SJCRH30 (cell line): Measurements from ENCODE around the gene RWDD3. TPM values are rescaled to one million over a fixed set of nuclear protein-coding genes. Genes with fewer than 3 reads are reported as not detected.

Experiments
- DNase-seq, 2 experiments: peaks; one replicate each; pipeline ENCODE4 v3.0.0-alpha.2; 2015 to 2020
- H3K27ac ChIP-seq: fragments of 250-450 bp; sonication (Bioruptor Pico); 2 replicates; pipeline ENCODE4 v1.5.1; 2020; ENCODE audit warnings: mild to moderate bottlenecking, moderate library complexity
- H3K27me3 ChIP-seq: fragments of 250-450 bp; sonication (Bioruptor Pico); 2 replicates; pipeline ENCODE4 v1.5.1; 2020; ENCODE audit warnings: mild to moderate bottlenecking, moderate library complexity
- H3K36me3 ChIP-seq: fragments of 250-450 bp; sonication (Bioruptor Pico); 2 replicates; pipeline ENCODE4 v1.5.1; 2020; ENCODE audit warnings: mild to moderate bottlenecking, moderate library complexity
- H3K4me1 ChIP-seq: fragments of 250-450 bp; sonication (Bioruptor Pico); 2 replicates; pipeline ENCODE4 v1.5.1; 2020; ENCODE audit warnings: mild to moderate bottlenecking, moderate library complexity
- H3K4me3 ChIP-seq: fragments of 250-450 bp; sonication (Bioruptor Pico); 2 replicates; pipeline ENCODE4 v1.5.1; 2020; ENCODE audit warnings: mild to moderate bottlenecking, moderate library complexity
- H3K9me3 ChIP-seq: fragments of 250-450 bp; sonication (Bioruptor Pico); replicated peaks from 2 replicates; pipeline ENCODE4 v1.5.1; 2020; ENCODE audit warnings: mild to moderate bottlenecking, moderate library complexity
- total RNA-seq: library from RNA; depleted of rRNA; stranded (reverse); fragments of >200 nt; shearing (Covaris generic); gene quantifications from 2 replicates; pipeline ENCODE4 v1.2.3, GENCODE V29; 2014

The RWDD3 gene
- total RNA-seq, 1 experiment from 2014 or later: 29.1 TPM

- Histone ChIP-seq H3K27me3 (no peaks in the 10 kb centered on the region), H3K9me3 (no peaks in the 10 kb centered on the region; the same call in 1 of the 2 replicates), H3K36me3 (peaks cover 38% of the 10 kb centered on the region), H3K27ac (no peak overlapping the region), H3K4me3 (no peak overlapping the region), H3K4me1 (no peaks in the 10 kb centered on the region)
- DNase-seq: no peak
Measured at GRCh38 chr1:95246511-95246910, 12.5 kb downstream of the RWDD3 start.

- no peak overlapping the region for H3K27ac ChIP-seq
- H3K36me3 ChIP-seq: peaks cover 30% of the 10 kb centered on the region
- DNase-seq: no peak
- H3K4me3 ChIP-seq: no peak overlapping the region
- no peaks in the 10 kb centered on the region for H3K4me1 ChIP-seq
- H3K9me3 ChIP-seq: no peaks in the 10 kb centered on the region
- no peaks in the 10 kb centered on the region for H3K27me3 ChIP-seq
Measured at GRCh38 chr1:95247607-95248006, 13.6 kb downstream of the RWDD3 start.

- Histone ChIP-seq H3K27ac (no peak overlapping the region), H3K4me3 (no peak overlapping the region), H3K36me3 (peaks cover 21% of the 10 kb centered on the region), H3K9me3 (no peaks in the 10 kb centered on the region), H3K27me3 (no peaks in the 10 kb centered on the region), H3K4me1 (no peaks in the 10 kb centered on the region)
- no peak for DNase-seq
Measured at GRCh38 chr1:95249916-95250315, 15.9 kb downstream of the RWDD3 start.

GRCh38 chr1:95252422-95252821 is 18.4 kb downstream of the RWDD3 start:
- no peaks in the 10 kb centered on the region; the same call in 1 of the 2 replicates for H3K9me3 ChIP-seq
- no peak for DNase-seq
- no peaks in the 10 kb centered on the region for H3K4me1 ChIP-seq
- H3K27ac ChIP-seq: no peak overlapping the region
- H3K4me3 ChIP-seq: no peak overlapping the region
- no peaks in the 10 kb centered on the region for H3K27me3 ChIP-seq
- H3K36me3 ChIP-seq: 0 out of 2 replicates have a peak, but pooled peaks cover 6% of the 10 kb centered on the region

- Histone ChIP-seq H3K9me3 (no peaks in the 10 kb centered on the region; the same call in 1 of the 2 replicates), H3K27ac (no peak overlapping the region)
- no peak for DNase-seq
Measured at GRCh38 chr1:95254959-95255358, 20.9 kb downstream of the RWDD3 start.

GRCh38 chr1:95255826-95256225 is 21.8 kb downstream of the RWDD3 start:
- H3K36me3 ChIP-seq: 0 out of 2 replicates have a peak, but pooled peaks cover 3% of the 10 kb centered on the region
- no peaks in the 10 kb centered on the region; the same call in 1 of the 2 replicates for H3K9me3 ChIP-seq
- no peaks in the 10 kb centered on the region for H3K27me3 ChIP-seq
- DNase-seq: no peak
- no peak overlapping the region for H3K4me3 ChIP-seq
- H3K4me1 ChIP-seq: no peaks in the 10 kb centered on the region
- H3K27ac ChIP-seq: no peak overlapping the region

More at GRCh38 chr1:95254959-95255358, 20.9 kb downstream of the RWDD3 start:
- no peaks in the 10 kb centered on the region for H3K27me3 ChIP-seq
- no peaks in the 10 kb centered on the region for H3K4me1 ChIP-seq
- H3K4me3 ChIP-seq: no peak overlapping the region
- H3K36me3 ChIP-seq: 0 out of 2 replicates have a peak, but pooled peaks cover 3% of the 10 kb centered on the region

GRCh38 chr1:95257758-95258157 is 23.7 kb downstream of the RWDD3 start:
- Histone ChIP-seq H3K27me3 (no peaks in the 10 kb centered on the region), H3K36me3 (no peaks in the 10 kb centered on the region), H3K4me1 (no peaks in the 10 kb centered on the region), H3K27ac (no peak overlapping the region), H3K4me3 (no peak overlapping the region), H3K9me3 (no peaks in the 10 kb centered on the region; the same call in 1 of the 2 replicates)
- DNase-seq: no peak

- H3K4me1 ChIP-seq: no peaks in the 10 kb centered on the region
- H3K4me3 ChIP-seq: no peak overlapping the region
- H3K36me3 ChIP-seq: no peaks in the 10 kb centered on the region
- no peak for DNase-seq
- H3K27me3 ChIP-seq: no peaks in the 10 kb centered on the region
- no peaks in the 10 kb centered on the region; the same call in 1 of the 2 replicates for H3K9me3 ChIP-seq
- H3K27ac ChIP-seq: no peak overlapping the region
Measured at GRCh38 chr1:95259245-95259644, 25.2 kb downstream of the RWDD3 start.

- no peak for DNase-seq
- H3K9me3 ChIP-seq: no peaks in the 10 kb centered on the region
- H3K27me3 ChIP-seq: no peaks in the 10 kb centered on the region
- H3K36me3 ChIP-seq: no peaks in the 10 kb centered on the region
- no peak overlapping the region for H3K4me3 ChIP-seq
- no peak overlapping the region for H3K27ac ChIP-seq
- H3K4me1 ChIP-seq: peaks cover 9% of the 10 kb centered on the region
Measured at GRCh38 chr1:95262913-95263312, 28.9 kb downstream of the RWDD3 start.

GRCh38 chr1:95263450-95263849 is 29.4 kb downstream of the RWDD3 start:
- no peak for DNase-seq
- Histone ChIP-seq H3K36me3 (no peaks in the 10 kb centered on the region), H3K9me3 (no peaks in the 10 kb centered on the region), H3K27ac (no peak overlapping the region), H3K4me3 (no peak overlapping the region), H3K27me3 (no peaks in the 10 kb centered on the region), H3K4me1 (peaks cover 9% of the 10 kb centered on the region)

- no peak for DNase-seq
- Histone ChIP-seq H3K4me1 (peaks cover 9% of the 10 kb centered on the region), H3K36me3 (no peaks in the 10 kb centered on the region), H3K4me3 (no peak overlapping the region), H3K27me3 (no peaks in the 10 kb centered on the region), H3K9me3 (no peaks in the 10 kb centered on the region), H3K27ac (no peak overlapping the region)
Measured at GRCh38 chr1:95265106-95265505, 31.1 kb downstream of the RWDD3 start.

GRCh38 chr1:95276429-95276828 is 42.4 kb downstream of the RWDD3 start:
- Histone ChIP-seq H3K36me3 (no peaks in the 10 kb centered on the region), H3K27ac (no peak overlapping the region), H3K4me1 (0 out of 2 replicates have a peak, but pooled peaks cover 4% of the 10 kb centered on the region), H3K9me3 (no peaks in the 10 kb centered on the region), H3K27me3 (no peaks in the 10 kb centered on the region), H3K4me3 (no peak overlapping the region)
- no peak for DNase-seq

GRCh38 chr1:95278173-95279006 is 44.4 kb downstream of the RWDD3 start:
- no peak overlapping the region for H3K27ac ChIP-seq
- H3K36me3 ChIP-seq: no peaks in the 10 kb centered on the region
- no peaks in the 10 kb centered on the region for H3K27me3 ChIP-seq
- 0 out of 2 replicates have a peak, but pooled peaks cover 4% of the 10 kb centered on the region for H3K4me1 ChIP-seq
- DNase-seq: peak in 1 of 2 experiments; percentile 4
- no peak overlapping the region for H3K4me3 ChIP-seq
- H3K9me3 ChIP-seq: no peaks in the 10 kb centered on the region

GRCh38 chr1:95281781-95282517 is 47.9 kb downstream of the RWDD3 start:
- no peaks in the 10 kb centered on the region for H3K9me3 ChIP-seq
- no peaks in the 10 kb centered on the region for H3K27me3 ChIP-seq
- H3K36me3 ChIP-seq: no peaks in the 10 kb centered on the region
- H3K27ac ChIP-seq: no peak overlapping the region
- DNase-seq: no peak
- H3K4me3 ChIP-seq: no peak overlapping the region
- 0 out of 2 replicates have a peak, but pooled peaks cover 4% of the 10 kb centered on the region for H3K4me1 ChIP-seq

GRCh38 chr1:95282518-95282895 is 48.5 kb downstream of the RWDD3 start:
- H3K27me3 ChIP-seq: no peaks in the 10 kb centered on the region
- 0 out of 2 replicates have a peak, but pooled peaks cover 4% of the 10 kb centered on the region for H3K4me1 ChIP-seq
- H3K36me3 ChIP-seq: no peaks in the 10 kb centered on the region
- no peaks in the 10 kb centered on the region for H3K9me3 ChIP-seq
- DNase-seq: no peak
- H3K4me3 ChIP-seq: no peak overlapping the region
- H3K27ac ChIP-seq: no peak overlapping the region
